ENCODE results near the gene WDR6.

The WDR6 gene

DNA sequence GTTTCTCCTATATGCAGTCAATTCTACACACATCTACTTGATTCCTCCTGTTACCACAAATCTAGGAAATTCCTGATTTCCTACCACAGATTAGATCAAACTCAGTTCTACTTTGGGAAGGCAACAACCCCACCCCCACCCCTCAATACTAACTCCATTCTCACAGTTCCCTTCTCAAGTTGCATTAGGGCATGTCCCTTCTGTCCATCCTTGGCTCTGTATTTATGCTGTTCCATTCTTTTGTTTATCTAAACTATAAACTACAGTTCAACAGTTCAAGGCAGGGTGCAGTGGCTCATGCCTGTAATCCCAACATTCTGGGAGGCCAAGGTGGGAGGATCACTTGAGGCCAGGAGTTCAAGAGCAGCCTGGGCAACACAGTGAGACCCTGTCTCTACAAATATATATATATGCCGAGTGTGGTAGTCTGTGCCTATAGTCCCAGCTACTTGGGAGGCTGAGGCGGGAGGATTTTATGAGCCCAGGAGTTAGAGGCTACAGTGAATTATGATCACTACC is 47.2 kb downstream of the WDR6 start:
- Histone ChIP-seq H3K36me3 (peaks cover 99% of the 10 kb centered on the region), H3K4me3 (no peak overlapping the region), H3K4me1 (no peaks in the 10 kb centered on the region), H3K27me3 (no peaks in the 10 kb centered on the region), H3K4me2 (no peak overlapping the region), H3K9me3 (no peaks in the 10 kb centered on the region), H4K20me1 (peaks cover 85% of the 10 kb centered on the region), H3K27ac (no peak overlapping the region), H3K9ac (no peak overlapping the region)
- TF ChIP-seq Cebpa-rat (IDR thresholded peaks at IDR 0.05): no peak

- no peaks in the 10 kb centered on the region for H3K27me3 ChIP-seq
- no peak overlapping the region for H3K27ac ChIP-seq
- H3K36me3 ChIP-seq: peaks cover 100% of the 10 kb centered on the region
- no peaks in the 10 kb centered on the region for H3K4me1 ChIP-seq
- peaks cover 85% of the 10 kb centered on the region for H4K20me1 ChIP-seq
- no peak overlapping the region for H3K4me2 ChIP-seq
- TF ChIP-seq Cebpa-rat (IDR thresholded peaks at IDR 0.05): no peak
- no peaks in the 10 kb centered on the region for H3K9me3 ChIP-seq
- H3K9ac ChIP-seq: no peak overlapping the region
- H3K4me3 ChIP-seq: no peak overlapping the region
Measured at GRCh38 chr3:49057268-49057667, 50.1 kb downstream of the WDR6 start.

DNA sequence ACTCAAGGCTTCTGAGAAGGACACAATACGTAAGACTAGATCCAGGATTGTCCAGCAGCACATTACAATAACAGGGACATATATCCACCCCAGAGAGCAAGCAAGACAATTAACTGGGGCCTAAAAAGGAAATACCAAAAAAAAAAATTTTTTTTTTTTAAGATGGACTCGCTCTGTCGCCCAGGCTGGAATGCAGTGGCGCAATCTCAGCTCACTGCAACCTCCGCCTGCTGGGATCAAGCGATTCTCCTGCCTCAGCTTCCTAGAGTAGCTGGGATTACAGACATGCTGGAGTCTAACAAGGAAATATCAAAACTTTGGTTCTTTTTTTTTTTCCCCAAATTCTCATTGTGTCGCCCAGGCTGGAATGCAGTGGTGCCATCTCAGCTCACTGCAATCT is 50.8 kb downstream of the WDR6 start:
- H3K9ac ChIP-seq: no peak overlapping the region

More for the DNA sequence above, 50.8 kb downstream of the WDR6 start:
- H3K4me3 ChIP-seq: no peak overlapping the region
- H3K9me3 ChIP-seq: no peaks in the 10 kb centered on the region
- no peak overlapping the region for H3K27ac ChIP-seq
- no peaks in the 10 kb centered on the region for H3K27me3 ChIP-seq
- H4K20me1 ChIP-seq: peaks cover 90% of the 10 kb centered on the region
- no peak overlapping the region for H3K4me2 ChIP-seq
- no peak for TF ChIP-seq Cebpa-rat (IDR thresholded peaks at IDR 0.05)
- peaks cover 100% of the 10 kb centered on the region for H3K36me3 ChIP-seq
- no peaks in the 10 kb centered on the region for H3K4me1 ChIP-seq

Measured in BLaER1 (cell line).